ENCODE results near the gene MAP2K5.

MAP2K5 gene

DNA sequence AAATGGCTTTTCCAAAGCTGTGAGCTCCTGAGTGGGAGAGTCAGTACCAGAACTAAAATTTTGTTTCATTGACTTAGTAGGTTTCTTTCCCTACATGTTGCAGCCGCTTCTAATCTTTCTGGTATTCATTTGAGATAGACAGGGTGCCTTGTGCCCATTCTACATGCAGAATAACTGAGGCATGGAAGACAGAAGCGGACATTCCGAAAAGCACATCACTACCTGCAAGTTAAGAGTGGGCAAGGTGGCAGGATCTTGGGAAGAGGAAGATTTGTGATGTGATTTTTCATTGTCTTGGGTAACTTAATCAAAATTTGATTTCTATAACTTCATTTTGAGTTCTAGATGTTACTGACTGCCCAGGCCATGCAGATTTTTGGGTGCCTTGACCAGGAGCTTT, 2.0 kb downstream of the MAP2K5 start:
- Mint-ChIP-seq H3K36me3 (ENCODE audit: low read depth) (peaks cover 42% of the 10 kb centered on the region), H3K4me3 (peak overlapping the region; percentile 44), H3K4me1 (ENCODE audit: low read depth) (peaks cover 63% of the 10 kb centered on the region), H3K27ac (peak overlapping the region; percentile 91), H3K9me3 (no peaks in the 10 kb centered on the region), H3K27me3 (no peaks in the 10 kb centered on the region)
- DNase-seq: no peak

DNA sequence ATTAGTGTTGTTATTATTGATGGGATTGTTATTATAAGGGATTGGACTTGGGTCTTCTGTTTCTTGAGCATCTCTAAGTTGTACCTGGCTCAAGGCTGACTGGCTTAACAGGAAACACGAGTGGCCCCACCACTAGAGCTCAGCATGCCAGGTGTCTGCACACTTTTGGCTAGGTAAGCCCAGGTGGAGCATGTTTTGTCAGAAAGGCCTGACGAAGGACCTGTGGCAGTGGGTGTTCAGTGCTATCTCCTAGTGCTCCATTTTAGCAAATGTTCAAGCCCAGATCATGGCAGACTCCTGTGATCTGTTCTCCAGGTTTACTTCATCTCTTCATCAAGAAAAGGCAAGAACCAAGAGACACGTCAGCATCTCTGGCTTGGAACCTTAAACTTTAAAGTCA, 3.4 kb downstream of the MAP2K5 start:
- no peaks in the 10 kb centered on the region for H3K27me3 Mint-ChIP-seq
- H3K9me3 Mint-ChIP-seq: no peaks in the 10 kb centered on the region
- H3K4me1 Mint-ChIP-seq (ENCODE audit: low read depth): peaks cover 58% of the 10 kb centered on the region
- no peak for DNase-seq
- H3K36me3 Mint-ChIP-seq (ENCODE audit: low read depth): peaks cover 53% of the 10 kb centered on the region
- H3K27ac Mint-ChIP-seq: no peak overlapping the region
- no peak overlapping the region for H3K4me3 Mint-ChIP-seq

DNA sequence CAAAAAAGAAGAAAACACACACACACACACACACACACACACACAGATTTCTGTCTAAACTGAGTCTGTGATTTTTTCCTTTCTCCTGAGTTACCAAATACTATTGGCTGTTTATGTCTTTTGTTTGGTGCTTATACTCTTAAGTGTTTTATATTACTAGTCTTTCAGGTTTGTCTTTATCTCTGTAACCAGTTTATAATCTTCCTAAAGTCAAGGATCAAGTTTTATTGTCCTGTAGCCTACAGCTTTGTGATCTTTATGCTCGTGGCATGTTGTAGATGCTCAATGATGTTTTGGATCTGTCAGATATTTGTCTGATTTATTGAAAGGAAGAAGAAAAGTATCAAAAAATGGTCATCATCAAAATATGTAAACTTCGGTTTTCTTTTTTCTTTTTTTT, 4.6 kb downstream of the MAP2K5 start:
- Mint-ChIP-seq H3K4me3 (no peak overlapping the region), H3K27ac (no peak overlapping the region), H3K27me3 (no peaks in the 10 kb centered on the region), H3K4me1 (ENCODE audit: low read depth) (peaks cover 52% of the 10 kb centered on the region), H3K36me3 (ENCODE audit: low read depth) (peaks cover 57% of the 10 kb centered on the region), H3K9me3 (no peaks in the 10 kb centered on the region)
- DNase-seq: no peak

GRCh38 chr15:67547836-67548235, 5.3 kb downstream of the MAP2K5 start:
- H3K4me3 Mint-ChIP-seq: no peak overlapping the region
- H3K4me1 Mint-ChIP-seq (ENCODE audit: low read depth): peaks cover 52% of the 10 kb centered on the region
- no peaks in the 10 kb centered on the region for H3K27me3 Mint-ChIP-seq
- peaks cover 57% of the 10 kb centered on the region for H3K36me3 Mint-ChIP-seq (ENCODE audit: low read depth)
- H3K9me3 Mint-ChIP-seq: no peaks in the 10 kb centered on the region
- H3K27ac Mint-ChIP-seq: no peak overlapping the region
- no peak for DNase-seq

GRCh38 chr15:67548236-67548852, 5.8 kb downstream of the MAP2K5 start:
- Mint-ChIP-seq H3K4me3 (no peak overlapping the region), H3K4me1 (ENCODE audit: low read depth) (peaks cover 47% of the 10 kb centered on the region)

DNA sequence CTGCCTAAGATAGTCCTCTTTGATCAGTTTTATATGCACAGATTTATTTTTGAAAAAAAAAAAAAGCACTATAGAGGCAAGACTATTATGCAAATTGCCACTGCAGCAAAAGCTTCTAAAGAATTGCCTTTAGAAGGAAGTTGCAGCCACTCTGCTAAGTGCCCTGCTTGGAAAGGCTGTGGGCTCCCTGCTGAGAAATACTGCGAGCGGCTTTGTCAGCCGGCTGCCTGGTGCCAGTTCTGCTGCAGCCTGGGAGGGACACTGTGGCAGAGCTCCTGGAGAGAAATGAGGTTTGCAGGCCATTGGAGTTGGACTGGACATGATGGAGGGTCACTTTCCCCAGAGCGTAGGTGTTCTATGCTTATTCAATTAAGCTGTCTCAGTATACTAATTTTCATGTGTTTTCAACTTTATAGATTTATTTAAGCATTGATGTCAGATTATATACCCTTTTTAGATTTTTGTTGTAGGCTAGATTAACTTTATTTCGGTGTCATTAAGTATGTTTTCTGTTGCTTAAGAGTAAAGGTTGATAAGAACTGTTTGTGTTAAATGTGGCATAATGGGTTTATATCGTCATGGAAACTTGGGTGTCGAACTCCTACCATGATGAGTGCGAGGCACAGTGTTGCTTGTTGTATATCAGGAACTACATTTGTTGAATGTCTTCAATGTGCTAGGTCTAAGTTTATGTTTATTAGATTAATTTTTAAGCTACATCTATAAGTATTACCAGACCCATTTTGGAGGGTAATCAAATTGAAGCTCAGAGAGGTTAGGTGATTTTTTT, 6.6 kb downstream of the MAP2K5 start:
- no peak for DNase-seq
- no peaks in the 10 kb centered on the region for H3K27me3 Mint-ChIP-seq
- no peak overlapping the region for H3K4me3 Mint-ChIP-seq
- peaks cover 61% of the 10 kb centered on the region for H3K36me3 Mint-ChIP-seq (ENCODE audit: low read depth)
- peaks cover 40% of the 10 kb centered on the region for H3K4me1 Mint-ChIP-seq (ENCODE audit: low read depth)
- H3K27ac Mint-ChIP-seq: no peak overlapping the region
- no peaks in the 10 kb centered on the region for H3K9me3 Mint-ChIP-seq

More at GRCh38 chr15:67548236-67548852, 5.8 kb downstream of the MAP2K5 start:
- Mint-ChIP-seq H3K36me3 (ENCODE audit: low read depth) (peaks cover 60% of the 10 kb centered on the region), H3K27me3 (no peaks in the 10 kb centered on the region), H3K9me3 (no peaks in the 10 kb centered on the region), H3K27ac (no peak overlapping the region)
- no peak for DNase-seq

GRCh38 chr15:67549736-67550135, 7.2 kb downstream of the MAP2K5 start:
- no peak overlapping the region for H3K27ac Mint-ChIP-seq

DNA sequence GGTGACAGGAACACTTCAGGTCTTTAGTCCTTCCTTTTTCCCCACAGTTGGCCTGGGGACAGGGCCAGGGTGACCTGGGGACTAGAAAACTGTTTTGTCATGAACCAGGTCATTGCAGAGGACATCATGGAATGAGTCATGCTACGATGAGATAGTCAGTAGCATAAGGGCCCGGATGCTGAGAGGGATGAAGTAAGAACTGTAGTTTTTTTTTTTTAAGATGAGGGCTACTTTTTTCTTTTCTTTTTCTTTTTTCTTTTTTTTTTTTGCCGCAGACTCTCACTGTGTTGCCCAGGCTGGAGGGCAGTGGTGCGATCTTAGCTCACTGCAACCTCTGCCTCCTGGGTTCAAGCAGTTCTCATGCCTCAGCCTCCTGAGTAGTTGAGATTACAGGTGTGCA, 8.0 kb downstream of the MAP2K5 start:
- Mint-ChIP-seq H3K4me3 (no peak overlapping the region), H3K4me1 (ENCODE audit: low read depth) (peaks cover 30% of the 10 kb centered on the region), H3K27me3 (no peaks in the 10 kb centered on the region), H3K36me3 (ENCODE audit: low read depth) (peaks cover 64% of the 10 kb centered on the region), H3K27ac (no peak overlapping the region), H3K9me3 (no peaks in the 10 kb centered on the region)
- DNase-seq: no peak

More at GRCh38 chr15:67549736-67550135, 7.2 kb downstream of the MAP2K5 start:
- Mint-ChIP-seq H3K4me3 (no peak overlapping the region), H3K27me3 (no peaks in the 10 kb centered on the region), H3K36me3 (ENCODE audit: low read depth) (peaks cover 61% of the 10 kb centered on the region), H3K9me3 (no peaks in the 10 kb centered on the region), H3K4me1 (ENCODE audit: low read depth) (peaks cover 34% of the 10 kb centered on the region)
- no peak for DNase-seq

- peaks cover 27% of the 10 kb centered on the region for H3K4me1 Mint-ChIP-seq (ENCODE audit: low read depth)
- peaks cover 63% of the 10 kb centered on the region for H3K36me3 Mint-ChIP-seq (ENCODE audit: low read depth)
- H3K4me3 Mint-ChIP-seq: no peak overlapping the region
- no peak for DNase-seq
- H3K27ac Mint-ChIP-seq: no peak overlapping the region
- H3K9me3 Mint-ChIP-seq: no peaks in the 10 kb centered on the region
- H3K27me3 Mint-ChIP-seq: no peaks in the 10 kb centered on the region
These were observed 8.8 kb downstream of the MAP2K5 start for GRCh38 chr15:67551207-67551743.

GRCh38 chr15:67554580-67554979, 12.1 kb downstream of the MAP2K5 start:
- peaks cover 13% of the 10 kb centered on the region for H3K4me1 Mint-ChIP-seq (ENCODE audit: low read depth)
- no peaks in the 10 kb centered on the region for H3K27me3 Mint-ChIP-seq
- H3K36me3 Mint-ChIP-seq (ENCODE audit: low read depth): peaks cover 76% of the 10 kb centered on the region
- no peak overlapping the region for H3K4me3 Mint-ChIP-seq
- no peaks in the 10 kb centered on the region for H3K9me3 Mint-ChIP-seq
- no peak overlapping the region for H3K27ac Mint-ChIP-seq
- no peak for DNase-seq

DNA sequence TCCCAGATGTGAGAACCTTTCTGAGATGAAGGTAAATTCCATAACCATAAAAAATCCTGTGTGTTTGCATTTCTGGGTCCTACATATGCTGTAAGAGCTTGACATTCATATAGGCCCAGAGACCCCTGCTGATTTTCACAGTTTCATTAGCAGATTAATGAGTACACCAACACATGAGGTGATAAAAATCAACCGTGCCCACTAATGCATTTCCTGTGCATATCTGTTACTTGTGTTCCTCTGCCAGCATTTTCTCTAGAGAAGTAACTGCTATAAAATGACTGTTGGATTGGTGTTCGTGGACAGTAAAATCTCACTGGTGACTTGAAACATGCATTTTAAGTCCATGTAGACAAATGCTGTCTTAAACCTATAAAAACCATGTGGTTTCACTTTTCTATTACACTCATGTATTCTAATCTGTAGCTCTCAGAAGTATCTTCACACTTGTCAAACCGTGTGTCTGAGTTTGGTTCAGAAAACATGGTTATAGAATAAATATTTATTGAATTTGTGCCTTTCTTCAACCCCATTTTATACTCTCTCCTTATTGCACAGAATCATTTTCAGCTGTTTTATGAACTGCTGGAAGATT, 14.6 kb downstream of the MAP2K5 start:
- Mint-ChIP-seq H3K4me1 (ENCODE audit: low read depth) (peaks cover 8% of the 10 kb centered on the region), H3K27ac (no peak overlapping the region), H3K9me3 (no peaks in the 10 kb centered on the region), H3K4me3 (no peak overlapping the region), H3K27me3 (no peaks in the 10 kb centered on the region), H3K36me3 (ENCODE audit: low read depth) (peaks cover 64% of the 10 kb centered on the region)
- no peak for DNase-seq

DNA sequence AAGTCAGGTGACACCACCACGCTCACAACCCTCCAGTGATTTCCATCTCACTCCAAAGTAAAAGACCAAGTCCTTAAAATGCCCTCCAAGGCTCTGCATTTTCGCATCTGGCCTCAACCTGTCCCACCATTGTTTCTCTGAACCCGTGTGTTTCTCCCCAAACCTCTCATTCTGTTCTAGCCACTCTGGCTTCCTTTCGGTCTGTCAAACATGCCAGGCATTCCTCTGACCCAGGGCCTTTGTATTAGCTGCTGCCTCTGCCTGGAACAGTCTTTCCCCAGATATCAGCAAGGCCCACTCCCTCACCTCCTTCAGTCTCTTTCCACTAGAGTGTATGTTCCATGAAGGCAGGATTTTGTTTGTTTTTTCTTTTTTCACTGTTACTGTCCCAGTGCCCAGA, 16.0 kb downstream of the MAP2K5 start:
- peaks cover 61% of the 10 kb centered on the region for H3K36me3 Mint-ChIP-seq (ENCODE audit: low read depth)
- peaks cover 8% of the 10 kb centered on the region for H3K4me1 Mint-ChIP-seq (ENCODE audit: low read depth)
- H3K4me3 Mint-ChIP-seq: no peak overlapping the region
- no peaks in the 10 kb centered on the region for H3K27me3 Mint-ChIP-seq
- no peak for DNase-seq
- H3K27ac Mint-ChIP-seq: no peak overlapping the region
- H3K9me3 Mint-ChIP-seq: no peaks in the 10 kb centered on the region

DNA sequence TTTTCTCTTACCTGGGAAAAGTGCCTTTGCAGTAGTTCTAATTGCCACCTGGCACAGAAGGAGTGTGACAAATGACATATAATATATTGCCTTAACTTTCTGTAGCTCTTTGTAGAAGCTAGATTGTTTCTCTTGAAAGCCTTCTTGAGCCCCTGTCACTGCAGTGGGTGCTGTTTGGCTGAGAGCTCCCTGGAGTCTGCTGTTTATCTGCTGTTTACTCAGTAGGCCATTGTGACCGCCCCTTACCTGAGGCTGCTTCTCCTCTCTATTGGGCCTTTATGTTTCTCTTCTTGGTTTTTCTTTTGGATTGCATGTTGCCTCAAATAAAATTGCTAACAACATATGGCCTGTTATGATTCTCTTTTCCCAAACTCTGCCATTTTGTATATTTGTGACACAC, 16.7 kb downstream of the MAP2K5 start:
- Mint-ChIP-seq H3K36me3 (ENCODE audit: low read depth) (peaks cover 67% of the 10 kb centered on the region), H3K9me3 (no peaks in the 10 kb centered on the region), H3K27ac (no peak overlapping the region), H3K4me1 (ENCODE audit: low read depth) (peaks cover 11% of the 10 kb centered on the region), H3K27me3 (no peaks in the 10 kb centered on the region), H3K4me3 (no peak overlapping the region)
- no peak for DNase-seq

DNA sequence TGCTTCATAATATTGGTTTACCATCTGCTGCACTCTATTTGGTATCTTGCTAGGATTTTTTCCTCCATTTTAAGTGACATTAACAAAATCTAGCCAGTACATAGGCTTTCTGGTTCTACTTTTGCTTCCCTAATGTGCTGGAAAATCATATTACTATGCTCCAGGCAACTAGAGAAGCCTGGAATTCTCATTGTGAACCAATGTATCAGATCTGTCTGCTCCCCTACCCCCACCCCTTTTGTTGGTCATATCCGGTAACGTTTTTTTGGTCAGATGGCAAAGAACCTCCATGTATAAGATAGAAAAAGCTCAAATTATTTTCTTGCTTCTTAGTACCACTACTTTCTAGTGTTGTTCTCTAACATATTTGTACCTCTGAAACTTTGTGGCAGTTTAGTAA, 17.1 kb downstream of the MAP2K5 start:
- no peak for DNase-seq
- Mint-ChIP-seq H3K9me3 (no peaks in the 10 kb centered on the region), H3K27ac (no peak overlapping the region), H3K27me3 (no peaks in the 10 kb centered on the region), H3K36me3 (ENCODE audit: low read depth) (peaks cover 66% of the 10 kb centered on the region), H3K4me3 (no peak overlapping the region), H3K4me1 (ENCODE audit: low read depth) (peaks cover 16% of the 10 kb centered on the region)

GRCh38 chr15:67560320-67560719, 17.8 kb downstream of the MAP2K5 start:
- no peaks in the 10 kb centered on the region for H3K9me3 Mint-ChIP-seq
- H3K4me3 Mint-ChIP-seq: no peak overlapping the region
- no peaks in the 10 kb centered on the region for H3K27me3 Mint-ChIP-seq
- H3K27ac Mint-ChIP-seq: no peak overlapping the region
- peaks cover 62% of the 10 kb centered on the region for H3K36me3 Mint-ChIP-seq (ENCODE audit: low read depth)
- DNase-seq: no peak
- H3K4me1 Mint-ChIP-seq (ENCODE audit: low read depth): peaks cover 16% of the 10 kb centered on the region

All from activated T-cell treated with anti-CD3 and anti-CD28 coated beads, Interleukin-2, amount 50 U/mL, for 24 hours (primary cell).